Calu3 (cell line): ENCODE results near the gene MSL2. TPM values are rescaled to one million over a fixed set of nuclear protein-coding genes. Genes with fewer than 3 reads are reported as not detected.
A peak's percentile ranks its signal among the peaks of the same experiment; 100 is the strongest.

Source experiments
- Bru-seq: library from RNA; stranded (reverse); fragments of 400-500 nt; gene quantifications from one replicate; lab custom pipeline; 2021; lab: Mats Ljungman, UMichigan
- BruChase-seq, 2 experiments: library from RNA; stranded (reverse); fragments of 400-500 nt; gene quantifications; one replicate each; lab custom pipeline; 2021; lab: Mats Ljungman, UMichigan
- BruUV-seq: library from RNA; stranded (reverse); fragments of 400-500 nt; replicated peaks from 2 replicates; lab custom pipeline; 2021; lab: Mats Ljungman, UMichigan
- CTCF ChIA-PET: fragments of 300-600 bp; sonication (Branson Sonifier 250); formaldehyde crosslinking; loops from one replicate; lab custom pipeline; 2022; ENCODE audit warnings: antibody characterized with exemption; lab: Charles Lee
- DNase-seq: peaks from one replicate; pipeline ENCODE4 v3.0.0; 2022
- H3K27ac Mint-ChIP-seq: one replicate; pipeline ENCODE4 v1.8.0; 2022; ENCODE audit warnings: mixed read lengths; ENCODE audit not compliant: unreplicated experiment
- H3K27me3 Mint-ChIP-seq: one replicate; pipeline ENCODE4 v1.8.0; 2022; ENCODE audit warnings: mixed read lengths; ENCODE audit not compliant: unreplicated experiment
- H3K36me3 Mint-ChIP-seq: one replicate; pipeline ENCODE4 v1.8.0; 2022; ENCODE audit warnings: mild to moderate bottlenecking, moderate library complexity, mixed read lengths; ENCODE audit not compliant: insufficient read depth, unreplicated experiment
- H3K4me1 Mint-ChIP-seq: one replicate; pipeline ENCODE4 v1.8.0; 2022; ENCODE audit warnings: mild to moderate bottlenecking, low read depth, mixed read lengths; ENCODE audit not compliant: unreplicated experiment
- H3K4me3 Mint-ChIP-seq: one replicate; pipeline ENCODE4 v1.8.0; 2022; ENCODE audit warnings: mild to moderate bottlenecking, low read depth, moderate library complexity, mixed read lengths; ENCODE audit not compliant: unreplicated experiment
- H3K9me3 Mint-ChIP-seq: one replicate; pipeline ENCODE4 v1.8.0; 2022; ENCODE audit warnings: low read depth, mixed read lengths; ENCODE audit not compliant: unreplicated experiment
- intact Hi-C: fragments of 100-400 bp; cut with micrococcal nuclease; formaldehyde crosslinking; loops from one replicate; pipeline ENCODE4 v1.10.0; 2022; ENCODE audit not compliant: unreplicated experiment
- long read RNA-seq: library from polyadenylated mRNA; stranded (forward); transcript quantifications from one replicate; pipeline ENCODE4 v2.0.0, GENCODE V29; 2022
- total RNA-seq: library from RNA; stranded (reverse); gene quantifications from 2 replicates; pipeline ENCODE4 v1.2.3, GENCODE V29; 2022
- TF ChIP-seq, protein P1 (sequence below): fragments of 200-600 bp; IDR thresholded peaks from one replicate; pipeline ENCODE4 v1.8.0; 2022; ENCODE audit warnings: antibody characterized with exemption; ENCODE audit not compliant: unreplicated experiment

MSL2 gene, protein sequence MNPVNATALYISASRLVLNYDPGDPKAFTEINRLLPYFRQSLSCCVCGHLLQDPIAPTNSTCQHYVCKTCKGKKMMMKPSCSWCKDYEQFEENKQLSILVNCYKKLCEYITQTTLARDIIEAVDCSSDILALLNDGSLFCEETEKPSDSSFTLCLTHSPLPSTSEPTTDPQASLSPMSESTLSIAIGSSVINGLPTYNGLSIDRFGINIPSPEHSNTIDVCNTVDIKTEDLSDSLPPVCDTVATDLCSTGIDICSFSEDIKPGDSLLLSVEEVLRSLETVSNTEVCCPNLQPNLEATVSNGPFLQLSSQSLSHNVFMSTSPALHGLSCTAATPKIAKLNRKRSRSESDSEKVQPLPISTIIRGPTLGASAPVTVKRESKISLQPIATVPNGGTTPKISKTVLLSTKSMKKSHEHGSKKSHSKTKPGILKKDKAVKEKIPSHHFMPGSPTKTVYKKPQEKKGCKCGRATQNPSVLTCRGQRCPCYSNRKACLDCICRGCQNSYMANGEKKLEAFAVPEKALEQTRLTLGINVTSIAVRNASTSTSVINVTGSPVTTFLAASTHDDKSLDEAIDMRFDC
- 59.4 and 63.9 TPM in 2 replicates for total RNA-seq
- percentile 98 among the genes with signal in this experiment for Bru-seq, nascent RNA
- BruChase-seq, experiment 1, labeled RNA remaining after a 6-hour chase: percentile 96 among the genes with signal in this experiment
- percentile 97 among the genes with signal in this experiment for BruChase-seq, experiment 2, labeled RNA remaining after a 2-hour chase
- long read RNA-seq, full-length matches to known transcripts: 15 of 24 reads
- long read RNA-seq, partial matches to known transcripts: 0 of 24 reads
- long read RNA-seq, other reads (novel, unspliced or antisense): 9 of 24 reads

DNA sequence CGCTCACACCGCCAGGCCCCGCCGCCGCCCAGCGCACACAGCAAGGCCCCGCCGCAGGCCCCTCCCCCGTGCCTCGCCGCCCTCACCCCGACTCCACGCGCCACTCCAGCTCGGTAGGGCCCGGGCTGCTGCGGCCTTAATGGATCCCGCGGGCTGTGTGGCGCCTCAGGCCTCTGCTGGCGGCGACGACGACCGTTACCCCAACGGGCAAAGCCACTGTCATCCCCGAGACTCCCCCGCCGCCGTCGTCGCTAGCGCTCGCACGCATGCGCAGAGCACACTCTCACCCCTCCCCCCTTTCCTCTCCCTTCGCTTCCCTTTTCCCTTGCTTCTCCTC lies at the start of gene MSL2:
Gene MSL2, minus strand, starts transcription at position 272 of the 337 bp plus-strand sequence. CDS start 1,222 bp downstream, outside the sequence.
- CTCF ChIA-PET: interaction anchor here (0.6 to 1.7 kb wide), 18 partner anchors 9 to 556 kb away, joined by 3 to 18 read pairs (median 4); partner anchors contain the start of gene STAG1
- DNase-seq: peak; percentile 89
- Mint-ChIP-seq H3K4me3 (peak within 1 kb of the TSS; percentile 78), H3K9me3 (no peaks in the 10 kb centered on the region), H3K36me3 (peaks cover 65% of the 10 kb centered on the region), H3K4me1 (peaks cover 20% of the 10 kb centered on the region), H3K27me3 (no peaks in the 10 kb centered on the region), H3K27ac (peak within 1 kb of the TSS; percentile 91)
- intact Hi-C loops: loop anchor here (1.0 to 10.0 kb wide), 3 partner anchors 54 to 556 kb away; partner anchors contain the start of genes PCCB and STAG1
- TF ChIP-seq, protein P1, sequence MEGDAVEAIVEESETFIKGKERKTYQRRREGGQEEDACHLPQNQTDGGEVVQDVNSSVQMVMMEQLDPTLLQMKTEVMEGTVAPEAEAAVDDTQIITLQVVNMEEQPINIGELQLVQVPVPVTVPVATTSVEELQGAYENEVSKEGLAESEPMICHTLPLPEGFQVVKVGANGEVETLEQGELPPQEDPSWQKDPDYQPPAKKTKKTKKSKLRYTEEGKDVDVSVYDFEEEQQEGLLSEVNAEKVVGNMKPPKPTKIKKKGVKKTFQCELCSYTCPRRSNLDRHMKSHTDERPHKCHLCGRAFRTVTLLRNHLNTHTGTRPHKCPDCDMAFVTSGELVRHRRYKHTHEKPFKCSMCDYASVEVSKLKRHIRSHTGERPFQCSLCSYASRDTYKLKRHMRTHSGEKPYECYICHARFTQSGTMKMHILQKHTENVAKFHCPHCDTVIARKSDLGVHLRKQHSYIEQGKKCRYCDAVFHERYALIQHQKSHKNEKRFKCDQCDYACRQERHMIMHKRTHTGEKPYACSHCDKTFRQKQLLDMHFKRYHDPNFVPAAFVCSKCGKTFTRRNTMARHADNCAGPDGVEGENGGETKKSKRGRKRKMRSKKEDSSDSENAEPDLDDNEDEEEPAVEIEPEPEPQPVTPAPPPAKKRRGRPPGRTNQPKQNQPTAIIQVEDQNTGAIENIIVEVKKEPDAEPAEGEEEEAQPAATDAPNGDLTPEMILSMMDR: no peak
- no TSS peak for BruUV-seq

DNA sequence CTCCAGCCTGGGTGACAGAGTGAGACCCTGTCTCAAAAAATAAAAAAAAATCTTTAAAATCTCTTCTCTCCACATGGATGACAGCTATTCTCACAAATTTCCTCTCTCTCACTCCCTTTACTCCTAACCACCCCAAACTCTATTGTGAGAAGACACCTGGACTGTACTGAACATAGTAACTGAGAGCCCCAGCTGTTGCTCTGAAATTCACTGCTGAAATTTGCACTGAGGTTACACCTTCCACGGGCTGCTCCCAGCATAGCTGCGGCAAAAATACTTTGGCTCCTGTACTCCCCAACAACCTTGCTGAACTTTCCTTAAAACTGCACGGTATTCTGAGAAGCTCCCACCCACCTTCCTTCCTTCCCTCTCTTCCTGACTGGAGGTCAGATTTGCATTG lies 49.6 kb upstream of the MSL2 start:
- no peak for DNase-seq
- CTCF ChIA-PET: no interaction called here
- Mint-ChIP-seq H3K4me1 (peaks cover 15% of the 10 kb centered on the region), H3K9me3 (no peaks in the 10 kb centered on the region), H3K27me3 (peaks cover 23% of the 10 kb centered on the region), H3K4me3 (no peak overlapping the region), H3K36me3 (peaks cover 11% of the 10 kb centered on the region), H3K27ac (no peak overlapping the region)
- intact Hi-C loops: no loop called here
- TF ChIP-seq, protein P1: no peak
- BruUV-seq: no TSS peak

DNA sequence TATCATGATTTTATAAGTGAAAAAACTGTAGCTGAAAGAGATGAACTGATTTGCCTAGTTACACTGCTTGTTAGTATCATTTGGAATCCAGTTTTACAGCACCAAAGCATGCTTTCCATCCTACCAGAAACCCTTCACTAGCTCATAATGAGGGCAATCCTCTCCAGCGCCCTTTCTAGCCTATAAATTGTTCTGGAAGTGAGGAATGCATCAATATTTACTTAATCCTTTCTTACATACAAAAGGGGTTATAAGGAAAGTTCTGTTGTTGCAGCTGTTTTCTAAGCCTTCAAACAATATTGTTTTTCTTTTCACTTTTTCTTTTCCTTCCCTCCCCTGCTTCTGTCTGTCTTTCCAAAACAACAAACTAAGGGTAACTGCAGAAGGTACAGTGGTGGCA lies 43.0 kb upstream of the MSL2 start:
- BruUV-seq: no TSS peak
- Mint-ChIP-seq H3K4me1 (no peaks in the 10 kb centered on the region), H3K36me3 (no peaks in the 10 kb centered on the region), H3K4me3 (no peak overlapping the region), H3K9me3 (no peaks in the 10 kb centered on the region), H3K27me3 (peaks cover 45% of the 10 kb centered on the region), H3K27ac (no peak overlapping the region)
- DNase-seq: no peak
- CTCF ChIA-PET: interaction anchor here (0.7 kb wide), 1 partner anchor 33 kb away, joined by 4 read pairs; no protein-coding TSS in a partner anchor
- TF ChIP-seq, protein P1: no peak
- intact Hi-C loops: no loop called here

DNA sequence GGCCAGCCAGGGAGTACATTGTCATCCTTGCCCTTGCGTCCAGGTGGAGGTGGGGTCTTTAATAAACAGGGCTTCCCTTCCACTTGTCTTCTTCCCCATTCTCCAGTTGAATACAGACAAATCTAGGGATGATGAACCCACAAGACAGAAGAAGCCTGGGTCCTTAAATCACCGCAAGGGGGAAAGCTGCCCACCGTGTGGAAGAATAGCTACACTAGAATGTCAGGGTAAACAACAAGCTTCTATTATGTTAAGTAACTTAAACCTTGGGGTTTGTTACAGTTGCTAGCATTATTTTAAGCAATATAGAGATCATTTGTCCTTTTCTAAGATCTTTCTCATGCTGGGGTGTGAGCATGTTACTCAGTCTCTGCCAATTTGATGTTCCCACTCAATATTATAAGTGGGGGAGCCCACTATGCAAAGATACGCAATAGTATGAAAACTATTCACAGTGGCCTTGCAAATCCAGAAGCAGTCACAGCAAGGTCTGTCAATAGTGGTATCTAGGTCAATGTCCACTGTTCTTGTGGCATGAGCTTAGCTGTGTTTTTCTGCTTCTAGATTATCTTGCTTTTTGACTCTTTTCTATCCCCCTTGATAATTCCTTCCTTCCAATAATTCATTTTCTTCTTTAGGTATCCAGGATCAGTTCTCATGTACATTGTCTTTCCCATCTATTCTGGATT lies 42.0 kb upstream of the MSL2 start:
- H3K4me3 Mint-ChIP-seq: no peak overlapping the region
- H3K27ac Mint-ChIP-seq: no peak overlapping the region
- H3K36me3 Mint-ChIP-seq: no peaks in the 10 kb centered on the region
- no peak for DNase-seq
- BruUV-seq: no TSS peak
- intact Hi-C loops: no loop called here
- TF ChIP-seq, protein P1: no peak
- CTCF ChIA-PET: interaction anchor here (0.7 to 0.9 kb wide), 2 partner anchors 14 to 32 kb away, joined by 4 to 5 read pairs; no protein-coding TSS in a partner anchor
- no peaks in the 10 kb centered on the region for H3K4me1 Mint-ChIP-seq
- H3K27me3 Mint-ChIP-seq: peaks cover 44% of the 10 kb centered on the region
- no peaks in the 10 kb centered on the region for H3K9me3 Mint-ChIP-seq
